ENCODE data around the gene TMEM256.

DNA sequence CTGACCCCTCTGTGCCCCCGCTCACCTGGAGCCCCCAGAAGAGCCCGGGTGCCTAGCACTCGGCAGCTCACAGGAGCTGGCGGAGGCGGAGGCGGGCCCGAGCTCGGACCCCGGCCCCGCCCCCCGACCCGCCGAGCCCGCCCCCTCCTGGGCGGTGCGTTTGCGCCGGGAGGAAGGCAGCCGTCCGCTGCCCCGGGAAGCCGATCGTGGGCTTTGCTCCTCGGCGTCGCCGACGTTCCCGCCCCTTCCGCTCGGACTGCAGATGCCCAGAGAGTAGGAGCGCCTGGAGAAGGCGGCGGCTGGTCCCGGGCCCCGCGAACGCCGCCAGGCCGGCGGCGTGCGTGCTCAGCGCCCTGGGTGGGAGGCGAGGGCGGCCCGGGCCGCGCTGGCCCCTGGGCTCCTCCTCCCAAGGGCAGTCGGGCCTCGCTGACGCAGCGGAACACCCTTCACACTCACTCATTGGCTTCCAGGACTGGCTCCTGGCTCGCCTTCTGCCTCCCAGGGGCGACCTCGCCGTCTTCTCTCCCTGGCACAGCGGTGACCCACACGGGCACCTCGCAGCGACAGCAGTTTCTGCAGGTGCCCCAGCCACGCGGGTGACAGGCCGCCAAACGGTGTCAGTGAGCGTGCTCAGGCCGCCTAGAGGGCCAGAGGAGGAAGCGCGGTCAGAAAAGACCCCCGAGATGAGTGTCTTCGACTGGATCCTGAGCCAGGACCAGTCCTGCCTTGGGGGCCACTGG lies 9.3 kb downstream of the TMEM256 start, which contains the start of gene PLSCR3:
- TF ChIP-seq, protein P1, sequence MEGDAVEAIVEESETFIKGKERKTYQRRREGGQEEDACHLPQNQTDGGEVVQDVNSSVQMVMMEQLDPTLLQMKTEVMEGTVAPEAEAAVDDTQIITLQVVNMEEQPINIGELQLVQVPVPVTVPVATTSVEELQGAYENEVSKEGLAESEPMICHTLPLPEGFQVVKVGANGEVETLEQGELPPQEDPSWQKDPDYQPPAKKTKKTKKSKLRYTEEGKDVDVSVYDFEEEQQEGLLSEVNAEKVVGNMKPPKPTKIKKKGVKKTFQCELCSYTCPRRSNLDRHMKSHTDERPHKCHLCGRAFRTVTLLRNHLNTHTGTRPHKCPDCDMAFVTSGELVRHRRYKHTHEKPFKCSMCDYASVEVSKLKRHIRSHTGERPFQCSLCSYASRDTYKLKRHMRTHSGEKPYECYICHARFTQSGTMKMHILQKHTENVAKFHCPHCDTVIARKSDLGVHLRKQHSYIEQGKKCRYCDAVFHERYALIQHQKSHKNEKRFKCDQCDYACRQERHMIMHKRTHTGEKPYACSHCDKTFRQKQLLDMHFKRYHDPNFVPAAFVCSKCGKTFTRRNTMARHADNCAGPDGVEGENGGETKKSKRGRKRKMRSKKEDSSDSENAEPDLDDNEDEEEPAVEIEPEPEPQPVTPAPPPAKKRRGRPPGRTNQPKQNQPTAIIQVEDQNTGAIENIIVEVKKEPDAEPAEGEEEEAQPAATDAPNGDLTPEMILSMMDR (IDR thresholded peaks at IDR 0.05; ENCODE audit: control extremely low read depth in 1 of 3, insufficient read depth in 1 of 3, low read depth in 1 of 3, low read length in 3 of 3), result peak; percentile 40 to 57 (median 52)
- no peak for TF ChIP-seq EZH2 (IDR thresholded peaks at IDR 0.05; ENCODE audit: low read depth, low read length, severe bottlenecking)
- TF ChIP-seq YY1 (IDR thresholded peaks at IDR 0.05; ENCODE audit: low read depth, low read length), result no peak
- no peak for TF ChIP-seq ZNF274 (IDR thresholded peaks at IDR 0.05; ENCODE audit: borderline replicate concordance, extremely low read depth, low read length)
- no peak for TF ChIP-seq SP1 (IDR thresholded peaks at IDR 0.05; ENCODE audit: low read depth, low read length)

Data from H1 (cell line).